ENCODE data around the gene FNDC3B.

FNDC3B gene

DNA sequence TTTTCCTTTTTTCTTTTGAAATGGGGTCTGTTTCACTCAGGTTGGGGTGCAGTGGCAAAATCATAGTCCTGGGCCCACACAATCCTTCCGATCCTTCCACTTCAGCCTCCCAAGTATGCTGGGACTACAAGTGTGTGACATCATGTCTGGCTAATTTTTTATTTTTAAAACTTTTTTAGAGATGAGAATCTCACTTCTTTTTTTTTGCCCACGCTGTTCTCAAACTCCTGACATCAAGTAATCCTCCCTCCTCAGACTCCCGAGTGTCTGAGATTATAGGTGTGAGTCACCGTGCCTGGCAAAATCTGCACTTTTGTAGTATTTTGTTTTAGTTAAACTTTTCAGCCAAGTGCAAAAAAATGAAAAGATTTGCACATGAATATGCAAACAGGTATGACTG, 171.0 kb downstream of the FNDC3B start:
- Histone ChIP-seq H3K27ac (peak overlapping the region; percentile 68 to 88), H3K4me3 (no peak overlapping the region)
- TF ChIP-seq CTCF (IDR thresholded peaks at IDR 0.05), result no peak
- no peak for DNase-seq (ENCODE audit: low spot score)

GRCh38 chr3:172211123-172211522, 171.7 kb downstream of the FNDC3B start:
- no peak for DNase-seq (ENCODE audit: low spot score)
- peak overlapping the region; percentile 35 to 68 for H3K27ac ChIP-seq
- no peak overlapping the region for H3K4me3 ChIP-seq
- no peak for TF ChIP-seq CTCF (IDR thresholded peaks at IDR 0.05)

GRCh38 chr3:172213200-172213599, 173.8 kb downstream of the FNDC3B start:
- no peak for TF ChIP-seq CTCF (IDR thresholded peaks at IDR 0.05)
- H3K4me3 ChIP-seq, result no peak overlapping the region
- peak overlapping the region in 1 of 2 donors; percentile 8 for H3K27ac ChIP-seq
- DNase-seq (ENCODE audit: low spot score), result no peak

- TF ChIP-seq CTCF (IDR thresholded peaks at IDR 0.05), result no peak
- no peak for DNase-seq (ENCODE audit: low spot score)
- H3K4me3 ChIP-seq, result no peak overlapping the region
- peak overlapping the region in 1 of 2 donors; percentile 6 for H3K27ac ChIP-seq
Observed at GRCh38 chr3:172213904-172214303, 174.5 kb downstream of the FNDC3B start.

GRCh38 chr3:172216267-172216666, 176.9 kb downstream of the FNDC3B start:
- no peak overlapping the region for H3K27ac ChIP-seq
- no peak for TF ChIP-seq CTCF (IDR thresholded peaks at IDR 0.05)
- DNase-seq (ENCODE audit: low spot score), result no peak
- no peak overlapping the region for H3K4me3 ChIP-seq

DNA sequence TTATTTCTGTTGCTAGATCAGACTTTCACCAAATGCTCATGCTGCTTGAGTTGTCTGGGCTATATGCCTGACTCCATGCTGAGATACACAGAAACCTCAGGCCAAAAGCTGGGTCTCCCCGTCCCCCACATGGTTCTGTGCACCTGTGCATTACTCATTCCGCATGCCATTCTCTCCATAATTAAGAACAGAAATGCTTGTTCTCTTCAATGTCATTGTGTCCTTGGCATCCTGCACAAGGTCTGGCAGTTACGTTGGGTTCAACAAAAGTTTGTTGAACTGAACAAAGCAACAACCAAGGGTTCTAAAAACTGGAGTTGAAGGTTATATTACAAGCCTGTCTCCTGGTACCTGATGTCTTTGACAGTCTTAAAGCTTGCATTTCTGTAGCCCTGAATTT, 177.5 kb downstream of the FNDC3B start:
- Histone ChIP-seq H3K4me3 (no peak overlapping the region), H3K27ac (no peak overlapping the region)
- TF ChIP-seq CTCF (IDR thresholded peaks at IDR 0.05), result no peak
- no peak for DNase-seq (ENCODE audit: low spot score)

DNA sequence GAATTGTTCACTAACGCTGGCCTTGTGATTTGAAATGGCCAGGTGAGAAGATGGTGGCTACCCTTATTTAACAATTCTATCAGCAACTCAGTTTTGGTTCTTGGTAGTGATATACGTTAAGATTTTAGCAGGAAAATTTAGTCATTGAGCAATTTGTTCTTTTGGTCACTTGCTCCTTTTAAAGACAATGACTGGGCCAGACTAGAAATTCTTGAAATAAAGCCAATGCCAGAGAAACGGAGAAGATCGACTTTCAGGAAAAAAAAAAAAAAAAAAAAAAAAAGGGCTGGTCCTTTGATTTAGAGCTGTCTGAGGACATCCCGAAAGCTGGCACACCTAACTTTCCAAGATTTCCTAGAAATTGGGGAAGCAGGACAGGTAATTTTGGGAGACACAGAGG, 178.5 kb downstream of the FNDC3B start:
- no peak for TF ChIP-seq CTCF (IDR thresholded peaks at IDR 0.05)

More for the DNA sequence above, 178.5 kb downstream of the FNDC3B start:
- no peak for DNase-seq (ENCODE audit: low spot score)
- Histone ChIP-seq H3K27ac (no peak overlapping the region), H3K4me3 (no peak overlapping the region)

Measured in coronary artery (tissue), 2 donors.